Measurements from ENCODE around the gene PLPPR2. TPM values are rescaled to one million over a fixed set of nuclear protein-coding genes. Genes with fewer than 3 reads are reported as not detected.

Gene PLPPR2
- total RNA-seq, 5 donors from 2014 or later (not counting 1 experiment from before 2014, with no cell fraction given), result 8.6 to 16.2 (median 10.7) TPM

DNA sequence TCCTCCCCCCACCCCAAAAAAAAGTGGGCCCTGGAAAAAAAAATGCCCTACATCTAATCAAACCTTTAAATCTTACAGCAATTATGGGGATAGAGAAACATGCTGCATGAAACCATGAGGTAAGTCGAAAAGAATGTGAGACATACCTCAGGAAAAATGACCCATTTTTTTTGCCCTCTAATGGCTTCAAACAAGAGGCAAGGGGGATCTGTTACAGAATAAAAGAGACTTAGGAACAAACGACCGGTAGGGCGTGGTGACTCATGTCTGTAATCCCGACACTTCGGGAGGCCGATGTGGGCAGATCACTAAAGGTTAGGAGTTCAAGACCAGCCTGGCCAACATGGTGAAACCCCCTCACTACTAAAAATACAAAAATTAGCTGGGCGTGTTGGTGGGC is 55.5 kb downstream of the PLPPR2 start:
- no peak overlapping the region for H3K27ac Mint-ChIP-seq
- WGBS (ENCODE audit: insufficient coverage), result 80% methylated on average over 5 of the region's 8 CpGs

DNA sequence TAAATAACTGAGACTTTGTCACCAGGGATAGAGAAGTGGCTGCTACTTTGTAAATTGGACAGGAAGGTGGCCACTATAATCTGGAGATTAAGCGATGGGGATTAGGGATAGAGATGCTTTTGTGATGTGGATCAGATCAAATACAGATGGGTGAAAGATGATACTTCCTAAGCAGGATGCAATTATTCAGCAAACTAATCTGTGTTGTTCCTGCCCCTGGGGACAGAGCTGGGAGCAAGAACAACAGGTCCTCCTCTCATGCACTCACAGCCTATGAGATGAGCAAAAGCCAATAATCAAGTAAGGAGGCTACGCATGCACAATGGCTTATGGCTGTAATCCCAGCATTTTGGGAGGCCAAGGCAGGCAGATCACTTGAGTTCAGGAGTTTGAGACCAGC is 59.3 kb downstream of the PLPPR2 start:
- Mint-ChIP-seq H3K4me1 (peaks cover 0 to 9% (median 7%) of the 10 kb centered on the region in 3 donors), H3K36me3 (no peaks in the 10 kb centered on the region), H3K27ac (no peak overlapping the region), H3K27me3 (peaks cover 15 to 27% of the 10 kb centered on the region in 2 donors), H3K9me3 (no peaks in the 10 kb centered on the region), H3K4me3 (no peak overlapping the region)
- no peak overlapping the region for H3K4me3 ChIP-seq (ENCODE audit: control insufficient read depth in 1 of 2, extremely low read depth in 1 of 2, low read length in 1 of 2)
- H3K27me3 ChIP-seq (replicated peaks in 1 of 2; ENCODE audit: control insufficient read depth in 2 of 2, extremely low read depth in 1 of 2, insufficient read depth in 2 of 2, low read length in 1 of 2), result peaks cover under 1 to 51% of the 10 kb centered on the region in 2 experiments
- DNase-seq (no peak), ATAC-seq (replicated peaks in 1 of 4) (no peak)
- no peaks in the 10 kb centered on the region for H3K36me3 ChIP-seq (ENCODE audit: control insufficient read depth in 2 of 2, extremely low read depth in 1 of 2, insufficient read depth in 1 of 2, low read length in 1 of 2)
- H3K4me1 ChIP-seq (ENCODE audit: control insufficient read depth in 1 of 2, extremely low read depth in 1 of 2, insufficient read depth in 2 of 2, low read length in 2 of 2), result peaks cover 0 to 10% of the 10 kb centered on the region in 2 experiments
- ChIA-PET POLR2A (no interaction called here), CTCF (no interaction called here)
- no peak overlapping the region for H3K27ac ChIP-seq (ENCODE audit: low read length)
- H3K9me3 ChIP-seq, result no peaks in the 10 kb centered on the region
- no CpG with 5 or more reads among the region's 2 CpGs for WGBS (ENCODE audit: insufficient coverage)

More for the DNA sequence above, 55.5 kb downstream of the PLPPR2 start:
- DNase-seq, result no peak
- no peak for ATAC-seq (replicated peaks in 1 of 4)
- CTCF ChIA-PET, result interaction anchor here in 1 of 2 donors (1.3 kb wide), 1 partner anchor 29 kb away, joined by 3 read pairs; no protein-coding TSS in a partner anchor
- H3K27me3 ChIP-seq (replicated peaks in 1 of 2; ENCODE audit: control insufficient read depth in 2 of 2, extremely low read depth in 1 of 2, insufficient read depth in 2 of 2, low read length in 1 of 2), result peaks cover 4 to 47% of the 10 kb centered on the region in 2 experiments
- Mint-ChIP-seq H3K4me3 (no peak overlapping the region), H3K36me3 (no peaks in the 10 kb centered on the region), H3K27me3 (peaks cover 9 to 24% of the 10 kb centered on the region in 2 donors), H3K4me1 (no peaks in the 10 kb centered on the region), H3K9me3 (no peaks in the 10 kb centered on the region)
- no peaks in the 10 kb centered on the region for H3K9me3 ChIP-seq
- H3K4me1 ChIP-seq (ENCODE audit: control insufficient read depth in 1 of 2, extremely low read depth in 1 of 2, insufficient read depth in 2 of 2, low read length in 2 of 2), result peaks cover 0 to 5% of the 10 kb centered on the region in 2 experiments
- H3K27ac ChIP-seq (ENCODE audit: low read length), result no peak overlapping the region
- no peaks in the 10 kb centered on the region for H3K36me3 ChIP-seq (ENCODE audit: control insufficient read depth in 2 of 2, extremely low read depth in 1 of 2, insufficient read depth in 1 of 2, low read length in 1 of 2)
- POLR2A ChIA-PET, result no interaction called here
- no peak overlapping the region for H3K4me3 ChIP-seq (ENCODE audit: control insufficient read depth in 1 of 2, extremely low read depth in 1 of 2, low read length in 1 of 2)

Other genes with a start within 250 kb of the PLPPR2 start
- gene SPC24, start 199.7 kb upstream of the PLPPR2 start, total RNA-seq, result 1 to 10 TPM in 4 of 5 donors, under 1 TPM in 1; 0.95 to 3.6 (median 2.4) TPM
- gene KANK2, start 157.9 kb upstream of the PLPPR2 start, total RNA-seq, result 1 to 10 TPM in 3 of 5 donors, under 1 TPM in 2; 0.68 to 1.9 (median 1.2) TPM
- gene ANGPTL8, start 115.8 kb upstream of the PLPPR2 start, total RNA-seq, result not detected
- 1 to 10 TPM in 3 of 5 donors, under 1 TPM in 2; 0.78 to 1.8 (median 1.0) TPM for gene DOCK6, start 92.9 kb upstream of the PLPPR2 start, total RNA-seq
- gene TSPAN16, start 59.3 kb upstream of the PLPPR2 start, total RNA-seq, result not detected
- 1 to 10 TPM; 4.7 to 9.5 (median 8.8) TPM for gene RAB3D, start 15.8 kb upstream of the PLPPR2 start, total RNA-seq
- gene TMEM205, start 9.2 kb upstream of the PLPPR2 start, total RNA-seq, result 10 to 100 TPM; 15.6 to 32.9 (median 27.0) TPM
- gene CCDC159, start 8.9 kb upstream of the PLPPR2 start, total RNA-seq, result 10 to 100 TPM; 59.7 to 81.8 (median 69.6) TPM
- gene SWSAP1, start 19.2 kb downstream of the PLPPR2 start, total RNA-seq, result 1 to 10 TPM; 1.6 to 5.5 (median 4.3) TPM
- 10 to 100 TPM in 1 of 5 donors, 1 to 10 TPM in 4; 5.9 to 11.0 (median 6.7) TPM for gene EPOR, start 28.9 kb downstream of the PLPPR2 start, total RNA-seq
- gene RGL3, start 63.9 kb downstream of the PLPPR2 start, total RNA-seq, result under 1 TPM in 3 of 5 donors, not detected in 2; 0.22 to 0.72 (median 0.50) TPM
- gene ODAD3, start 79.7 kb downstream of the PLPPR2 start, total RNA-seq, result under 1 TPM in 1 of 5 donors, not detected in 4; 0.20 TPM
- 100 to 1,000 TPM; 248 to 382 (median 334) TPM for gene PRKCSH, start 80.2 kb downstream of the PLPPR2 start, total RNA-seq
- under 1 TPM in 1 of 5 donors, not detected in 4; 0.47 TPM for gene ELAVL3, start 125.6 kb downstream of the PLPPR2 start, total RNA-seq
- 10 to 100 TPM; 12.7 to 24.8 (median 22.2) TPM for gene ZNF653, start 150.4 kb downstream of the PLPPR2 start, total RNA-seq
- gene ECSIT, start 173.7 kb downstream of the PLPPR2 start, total RNA-seq, result 10 to 100 TPM; 28.8 to 52.0 (median 48.4) TPM
- gene CNN1, start 183.4 kb downstream of the PLPPR2 start, total RNA-seq, result under 1 TPM in 3 of 5 donors, not detected in 2; 0.26 to 0.96 (median 0.51) TPM
- gene ELOF1, start 203.8 kb downstream of the PLPPR2 start, total RNA-seq, result 10 to 100 TPM; 38.3 to 48.2 (median 46.6) TPM
- 10 to 100 TPM; 16.2 to 29.8 (median 18.6) TPM for gene ACP5, start 222.2 kb downstream of the PLPPR2 start, total RNA-seq
- 10 to 100 TPM in 3 of 5 donors, 1 to 10 TPM in 2; 5.6 to 11.9 (median 10.6) TPM for gene ZNF627, start 242.1 kb downstream of the PLPPR2 start, total RNA-seq